Activated CD8-positive, alpha-beta memory T cell treated with anti-CD3 and anti-CD28 coated beads, Interleukin-2, amount 10 ng/mL, durations not matched to agents 7 days and 5 days (primary cell): ENCODE data around the gene LUZP2. TPM values are rescaled to one million over a fixed set of nuclear protein-coding genes. Genes with fewer than 3 reads are reported as not detected.

Experiments used
- ATAC-seq: fragments of 150-1000 bp; cut with Tn5 transposase; one replicate; pipeline ENCODE4 v1.10.0; 2021; ENCODE audit warnings: moderate library complexity
- CTCF ChIA-PET: fragments of 350-600 bp; sonication (Branson Sonifier 250); formaldehyde crosslinking; loops from one replicate; lab custom pipeline; 2021; ENCODE audit warnings: antibody characterized with exemption; lab: Charles Lee
- DNase-seq: peaks from one replicate; pipeline ENCODE4 v3.0.0-alpha.2; 2020
- H3K27ac Mint-ChIP-seq: one replicate; pipeline ENCODE4 v1.8.0; 2021; ENCODE audit warnings: mild to moderate bottlenecking, mixed read lengths
- H3K27me3 Mint-ChIP-seq: one replicate; pipeline ENCODE4 v1.8.0; 2021; ENCODE audit warnings: mixed read lengths
- H3K36me3 Mint-ChIP-seq: one replicate; pipeline ENCODE4 v1.8.0; 2021; ENCODE audit warnings: mild to moderate bottlenecking, mixed read lengths
- H3K4me1 Mint-ChIP-seq: one replicate; pipeline ENCODE4 v1.8.0; 2021; ENCODE audit warnings: mixed read lengths
- H3K4me3 Mint-ChIP-seq: one replicate; pipeline ENCODE4 v1.8.0; 2021; ENCODE audit warnings: mild to moderate bottlenecking, moderate library complexity, mixed read lengths
- H3K9me3 Mint-ChIP-seq: one replicate; pipeline ENCODE4 v1.8.0; 2022; ENCODE audit warnings: low read depth, mixed read lengths
- total RNA-seq, 2 experiments: library from RNA; stranded (reverse); gene quantifications; one replicate each; pipeline ENCODE4 v1.2.3, GENCODE V29; 2021

LUZP2 gene
- total RNA-seq, 2 experiments from 2014 or later, result not detected

DNA sequence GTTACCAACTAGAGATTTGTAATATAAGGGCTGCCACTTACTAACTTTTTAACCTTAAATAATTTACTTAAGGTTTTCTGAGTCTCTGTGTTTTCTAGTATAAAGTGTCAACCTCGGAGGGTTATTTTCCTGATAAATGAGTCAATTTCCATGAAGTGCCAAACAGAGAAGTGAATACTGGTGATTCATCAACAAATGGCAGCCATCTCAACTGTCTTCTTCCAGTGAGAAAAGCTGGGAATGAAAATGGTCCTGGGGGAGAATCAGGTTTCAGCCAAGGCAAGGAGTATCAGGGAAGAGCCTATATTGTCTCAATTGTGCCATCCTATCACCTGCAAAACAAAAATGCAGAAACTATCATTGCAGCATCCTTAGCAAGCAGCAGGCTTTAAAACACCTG is 129.1 kb downstream of the LUZP2 start:
- CTCF ChIA-PET, result no interaction called here
- Mint-ChIP-seq H3K27me3 (no peaks in the 10 kb centered on the region), H3K4me1 (no peaks in the 10 kb centered on the region), H3K27ac (no peak overlapping the region), H3K9me3 (peaks cover 5% of the 10 kb centered on the region), H3K4me3 (no peak overlapping the region), H3K36me3 (peaks cover 2% of the 10 kb centered on the region)
- ATAC-seq, result no peak
- DNase-seq, result no peak

DNA sequence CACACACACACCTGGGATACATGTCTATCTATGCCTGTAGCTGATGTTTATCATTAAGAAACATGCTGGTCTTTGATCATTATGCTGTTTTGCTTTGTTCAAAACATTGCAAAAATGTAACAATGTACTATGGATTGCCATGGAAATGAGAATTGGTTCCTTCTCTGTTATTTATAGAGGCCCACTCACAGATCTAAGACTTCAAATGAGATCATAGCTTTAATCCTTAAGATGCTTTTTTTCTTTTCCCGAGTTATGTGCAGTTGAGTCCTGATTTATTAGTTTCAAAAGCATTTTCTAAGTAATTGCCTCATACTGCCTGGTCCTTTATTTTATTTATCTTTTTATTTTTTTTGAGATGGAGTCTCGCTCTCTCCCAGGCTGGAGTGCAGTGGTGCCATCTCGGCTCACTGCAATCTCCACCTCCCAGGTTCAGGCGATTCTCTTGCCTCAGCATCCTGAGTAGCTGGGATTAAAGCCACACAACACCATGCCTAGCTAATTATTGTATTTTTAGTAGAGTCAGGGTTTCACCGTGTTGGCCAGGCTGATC is 131.4 kb downstream of the LUZP2 start:
- Mint-ChIP-seq H3K4me1 (no peaks in the 10 kb centered on the region), H3K27ac (no peak overlapping the region), H3K27me3 (no peaks in the 10 kb centered on the region), H3K4me3 (no peak overlapping the region), H3K36me3 (peaks cover 2% of the 10 kb centered on the region), H3K9me3 (peaks cover 3% of the 10 kb centered on the region)
- DNase-seq (no peak), ATAC-seq (no peak)
- CTCF ChIA-PET, result no interaction called here

DNA sequence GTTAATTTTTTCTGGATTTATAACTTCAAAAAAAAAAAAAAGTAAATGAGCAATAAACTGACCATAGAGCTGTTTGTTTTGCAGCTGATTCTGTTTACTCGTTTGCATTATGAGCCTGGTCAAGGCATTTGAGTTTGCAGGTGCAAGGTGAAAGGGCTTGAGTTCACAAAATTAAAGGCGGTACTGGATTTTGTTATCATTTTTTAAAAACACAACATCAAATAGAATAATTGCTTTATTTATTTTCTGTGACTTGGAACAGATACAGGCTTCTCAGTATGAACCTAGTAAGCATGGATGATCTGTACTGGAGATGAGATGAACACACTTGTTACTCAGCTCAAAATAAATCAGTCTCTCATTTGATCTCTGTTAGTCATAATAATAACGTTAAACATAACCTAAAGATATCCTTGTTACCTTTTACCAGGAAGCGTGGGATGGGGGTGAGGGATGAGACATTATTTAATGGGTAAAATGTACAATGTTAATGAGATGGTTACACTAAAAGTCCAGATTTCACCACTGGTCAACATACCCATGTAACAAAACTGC is 137.8 kb downstream of the LUZP2 start:
- H3K27ac Mint-ChIP-seq, result no peak overlapping the region
- H3K4me3 Mint-ChIP-seq, result no peak overlapping the region
- ATAC-seq (no peak), DNase-seq (no peak)
- H3K9me3 Mint-ChIP-seq, result peaks cover 6% of the 10 kb centered on the region
- H3K27me3 Mint-ChIP-seq, result no peaks in the 10 kb centered on the region
- no peaks in the 10 kb centered on the region for H3K4me1 Mint-ChIP-seq
- H3K36me3 Mint-ChIP-seq, result no peaks in the 10 kb centered on the region
- CTCF ChIA-PET, result no interaction called here

DNA sequence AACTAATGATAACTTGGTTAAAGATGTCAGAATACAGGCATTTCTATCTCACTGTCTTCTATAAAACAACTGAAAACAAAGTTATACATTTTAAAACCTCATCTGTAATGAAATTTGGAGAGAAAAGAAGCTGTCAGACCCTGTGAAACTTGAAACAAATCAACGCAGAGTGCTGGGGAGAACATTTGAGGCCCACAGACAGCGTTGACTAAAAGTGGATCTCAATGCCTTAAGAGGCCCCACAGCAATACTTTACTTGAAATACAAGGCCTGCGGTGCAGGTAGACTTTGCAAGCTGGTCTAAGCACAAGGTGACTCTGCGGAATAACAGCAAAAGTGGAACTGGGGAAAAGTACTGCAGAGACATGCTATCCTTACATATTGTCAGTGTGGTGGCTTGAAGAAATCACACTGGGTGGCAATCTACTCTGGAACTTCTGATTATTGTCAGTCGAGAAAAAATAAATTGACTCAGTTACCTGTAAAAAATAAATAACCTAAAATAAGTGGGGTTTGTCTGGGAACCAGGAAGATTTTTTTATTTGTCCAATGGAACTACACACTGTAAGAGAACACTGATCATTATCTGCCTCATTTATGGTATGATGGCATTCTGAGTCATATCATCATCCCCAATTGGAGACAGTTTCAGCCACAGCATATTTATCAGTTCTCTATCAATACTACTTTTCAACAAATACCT is 138.9 kb downstream of the LUZP2 start:
- DNase-seq (no peak), ATAC-seq (no peak)
- CTCF ChIA-PET, result no interaction called here
- Mint-ChIP-seq H3K27me3 (no peaks in the 10 kb centered on the region), H3K9me3 (peaks cover 7% of the 10 kb centered on the region), H3K4me1 (no peaks in the 10 kb centered on the region), H3K36me3 (no peaks in the 10 kb centered on the region), H3K4me3 (no peak overlapping the region), H3K27ac (no peak overlapping the region)

DNA sequence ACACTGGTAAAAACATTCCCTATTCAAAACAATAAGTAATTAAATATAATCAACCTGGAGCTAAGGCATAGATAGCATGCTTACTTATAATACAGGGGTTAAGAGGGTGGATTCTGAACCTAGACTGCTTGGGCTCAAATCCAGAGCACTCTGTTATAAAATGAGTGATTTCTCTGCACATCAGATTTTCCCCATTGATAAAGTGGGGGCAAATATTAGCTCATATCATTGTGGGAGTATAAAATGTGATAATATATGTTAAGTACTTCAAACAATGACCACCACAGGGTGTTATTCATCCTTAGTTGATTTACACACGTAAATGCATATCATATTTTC is 139.4 kb downstream of the LUZP2 start:
- H3K4me3 Mint-ChIP-seq, result no peak overlapping the region
- CTCF ChIA-PET, result no interaction called here
- H3K4me1 Mint-ChIP-seq, result no peaks in the 10 kb centered on the region
- no peaks in the 10 kb centered on the region for H3K27me3 Mint-ChIP-seq
- no peak for DNase-seq
- peaks cover 7% of the 10 kb centered on the region for H3K9me3 Mint-ChIP-seq
- H3K36me3 Mint-ChIP-seq, result no peaks in the 10 kb centered on the region
- no peak for ATAC-seq
- H3K27ac Mint-ChIP-seq, result no peak overlapping the region

DNA sequence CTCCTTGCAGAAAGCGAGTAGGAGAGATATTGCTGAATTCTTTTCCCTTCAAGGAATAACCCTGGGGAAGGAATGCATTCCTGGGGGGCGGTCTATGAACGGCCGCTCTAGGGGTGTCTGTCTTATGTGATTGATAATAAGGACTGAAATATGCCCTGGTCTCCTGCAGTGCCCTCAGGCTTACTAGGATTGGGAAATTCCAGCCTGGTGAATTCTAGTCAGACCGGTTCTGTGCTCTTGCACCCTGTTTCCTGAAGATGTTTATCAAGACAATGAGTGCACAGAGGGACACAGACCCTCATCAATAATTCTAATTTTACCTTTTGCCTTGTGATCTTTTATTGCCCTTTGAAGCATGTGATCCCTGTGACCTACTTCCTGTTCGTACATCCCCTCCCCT is 140.7 kb downstream of the LUZP2 start:
- Mint-ChIP-seq H3K27me3 (no peaks in the 10 kb centered on the region), H3K36me3 (no peaks in the 10 kb centered on the region), H3K4me3 (no peak overlapping the region), H3K27ac (no peak overlapping the region), H3K9me3 (peaks cover 7% of the 10 kb centered on the region), H3K4me1 (no peaks in the 10 kb centered on the region)
- CTCF ChIA-PET, result no interaction called here
- ATAC-seq (no peak), DNase-seq (no peak)

DNA sequence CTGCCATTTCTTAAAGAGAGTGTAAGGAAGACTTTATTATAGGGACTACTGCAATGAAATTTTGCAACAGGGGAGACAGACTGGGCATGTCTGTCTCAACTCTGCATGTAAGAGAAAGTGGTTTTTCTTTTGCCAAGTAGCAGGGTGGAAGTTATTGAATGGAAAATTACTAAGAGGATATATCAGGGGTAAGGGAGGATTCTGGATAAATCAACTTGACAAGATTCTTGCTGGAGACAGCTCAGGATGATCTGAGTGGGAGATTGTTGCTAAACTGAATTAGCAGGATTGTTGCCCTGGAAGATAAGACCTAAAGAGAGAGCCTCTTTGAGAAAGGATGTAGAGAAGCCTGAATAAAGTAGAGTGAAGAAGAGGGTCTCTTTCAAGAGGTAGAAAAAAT is 145.8 kb downstream of the LUZP2 start:
- ATAC-seq, result no peak
- Mint-ChIP-seq H3K9me3 (peaks cover 2% of the 10 kb centered on the region), H3K4me1 (no peaks in the 10 kb centered on the region), H3K4me3 (no peak overlapping the region), H3K27ac (no peak overlapping the region), H3K27me3 (no peaks in the 10 kb centered on the region), H3K36me3 (no peaks in the 10 kb centered on the region)
- DNase-seq, result no peak
- CTCF ChIA-PET, result no interaction called here

DNA sequence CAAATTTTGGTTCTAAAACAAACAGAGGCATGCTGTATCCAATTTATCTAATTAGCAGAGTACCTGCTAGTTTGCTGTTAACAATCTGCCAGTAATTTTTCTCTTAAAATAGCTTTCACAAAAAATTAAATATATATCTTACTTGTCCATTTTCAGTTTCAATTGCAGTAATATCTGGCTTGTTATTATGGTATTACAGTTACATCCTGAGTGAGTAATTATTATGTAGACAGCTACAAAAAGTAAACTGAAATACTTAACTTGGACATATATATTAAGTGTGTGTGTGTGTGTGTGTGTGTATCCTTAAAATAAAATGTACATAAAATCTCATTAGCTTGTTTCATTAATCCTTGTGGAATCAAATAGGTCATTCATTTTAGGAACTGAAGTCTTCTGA is 148.7 kb downstream of the LUZP2 start:
- DNase-seq (no peak), ATAC-seq (no peak)
- H3K36me3 Mint-ChIP-seq, result no peaks in the 10 kb centered on the region
- no peak overlapping the region for H3K27ac Mint-ChIP-seq
- H3K9me3 Mint-ChIP-seq, result no peaks in the 10 kb centered on the region
- CTCF ChIA-PET, result no interaction called here
- no peaks in the 10 kb centered on the region for H3K4me1 Mint-ChIP-seq
- H3K4me3 Mint-ChIP-seq, result no peak overlapping the region
- no peaks in the 10 kb centered on the region for H3K27me3 Mint-ChIP-seq

DNA sequence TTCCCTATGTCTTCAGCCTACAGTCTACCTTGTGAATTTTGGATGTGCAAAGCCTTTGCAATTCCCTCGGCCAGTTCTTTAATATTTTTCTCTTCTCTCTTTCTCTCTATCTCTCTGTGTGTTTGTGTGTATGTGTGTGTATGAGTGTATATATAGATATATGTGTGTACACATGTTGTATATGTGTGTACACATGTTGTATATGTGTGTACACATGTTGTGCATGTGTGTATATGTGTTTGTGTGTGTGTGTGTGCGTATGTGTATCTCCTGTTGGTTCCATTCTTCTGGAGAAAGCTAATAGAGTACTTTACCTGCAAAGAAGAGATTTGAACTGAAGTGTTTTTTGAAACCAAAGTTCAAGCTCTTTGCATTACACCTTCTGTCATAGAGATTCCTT is 155.0 kb downstream of the LUZP2 start:
- DNase-seq, result no peak
- Mint-ChIP-seq H3K27ac (no peak overlapping the region), H3K4me1 (no peaks in the 10 kb centered on the region), H3K4me3 (no peak overlapping the region), H3K36me3 (no peaks in the 10 kb centered on the region), H3K27me3 (no peaks in the 10 kb centered on the region), H3K9me3 (peaks cover 8% of the 10 kb centered on the region)
- CTCF ChIA-PET, result no interaction called here
- no peak for ATAC-seq

DNA sequence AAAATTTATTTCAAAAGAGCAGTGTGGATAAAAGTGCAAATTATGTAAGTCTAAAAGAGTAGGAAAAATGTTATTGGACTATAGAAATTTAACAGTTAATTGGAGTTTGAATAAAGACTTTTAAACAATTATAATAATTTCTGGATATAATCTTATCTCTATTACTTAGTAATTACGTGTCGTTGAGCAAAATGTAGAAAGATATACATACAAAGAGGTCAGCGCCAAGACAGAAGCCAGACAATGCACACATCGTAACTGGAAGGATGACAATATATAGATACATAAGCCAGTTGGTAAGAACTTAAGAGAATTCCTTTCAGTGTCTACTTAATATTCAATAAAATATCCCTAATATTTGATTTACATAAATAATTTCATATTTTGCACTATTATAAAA is 157.0 kb downstream of the LUZP2 start:
- Mint-ChIP-seq H3K27ac (no peak overlapping the region), H3K27me3 (no peaks in the 10 kb centered on the region), H3K4me1 (no peaks in the 10 kb centered on the region), H3K36me3 (no peaks in the 10 kb centered on the region), H3K4me3 (no peak overlapping the region), H3K9me3 (peaks cover 8% of the 10 kb centered on the region)
- DNase-seq, result no peak
- CTCF ChIA-PET, result no interaction called here
- ATAC-seq, result no peak

DNA sequence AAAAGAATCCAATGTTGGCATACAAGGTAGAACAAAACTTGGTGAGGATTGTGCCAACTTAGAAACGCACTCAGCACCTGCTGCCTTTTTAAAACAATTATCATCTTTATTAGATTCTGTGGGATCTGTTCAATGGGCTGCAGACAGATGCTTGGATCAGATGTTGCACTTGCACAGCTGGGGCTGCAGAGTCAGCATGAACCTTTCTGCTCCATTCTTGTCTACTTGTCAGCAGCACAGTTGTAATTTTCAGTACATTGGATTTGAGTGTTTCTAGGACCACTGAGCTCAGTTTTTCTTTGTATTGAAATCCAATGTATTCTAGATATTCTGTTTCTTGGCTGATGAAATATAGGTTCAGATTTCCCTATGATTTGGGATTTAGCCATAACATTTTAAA is 164.5 kb downstream of the LUZP2 start:
- ATAC-seq (no peak), DNase-seq (no peak)
- Mint-ChIP-seq H3K4me1 (no peaks in the 10 kb centered on the region), H3K4me3 (no peak overlapping the region), H3K36me3 (no peaks in the 10 kb centered on the region), H3K9me3 (peaks cover 12% of the 10 kb centered on the region), H3K27ac (no peak overlapping the region), H3K27me3 (no peaks in the 10 kb centered on the region)
- CTCF ChIA-PET, result no interaction called here

DNA sequence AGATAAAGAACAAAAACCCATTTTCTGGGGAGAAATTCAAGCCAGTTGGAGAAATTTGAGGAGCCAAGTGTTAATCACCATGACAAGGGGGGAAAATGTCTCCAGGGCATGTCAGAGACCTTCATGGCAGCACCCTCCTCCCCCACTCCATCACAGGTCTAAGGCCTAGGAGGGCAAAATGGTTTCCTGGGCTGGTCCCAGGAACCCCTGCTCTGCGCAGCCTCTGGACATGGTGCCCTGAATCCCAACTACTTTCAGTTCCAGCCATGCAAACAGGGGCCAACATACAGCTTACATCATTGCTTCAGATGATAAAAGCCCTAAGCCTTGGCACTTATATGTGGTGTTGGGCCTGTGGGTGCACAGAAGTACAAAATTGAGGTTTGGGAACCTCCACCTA is 167.5 kb downstream of the LUZP2 start:
- Mint-ChIP-seq H3K27ac (no peak overlapping the region), H3K4me3 (no peak overlapping the region), H3K9me3 (peaks cover 12% of the 10 kb centered on the region), H3K36me3 (no peaks in the 10 kb centered on the region), H3K27me3 (no peaks in the 10 kb centered on the region), H3K4me1 (no peaks in the 10 kb centered on the region)
- DNase-seq (no peak), ATAC-seq (no peak)
- CTCF ChIA-PET, result no interaction called here

DNA sequence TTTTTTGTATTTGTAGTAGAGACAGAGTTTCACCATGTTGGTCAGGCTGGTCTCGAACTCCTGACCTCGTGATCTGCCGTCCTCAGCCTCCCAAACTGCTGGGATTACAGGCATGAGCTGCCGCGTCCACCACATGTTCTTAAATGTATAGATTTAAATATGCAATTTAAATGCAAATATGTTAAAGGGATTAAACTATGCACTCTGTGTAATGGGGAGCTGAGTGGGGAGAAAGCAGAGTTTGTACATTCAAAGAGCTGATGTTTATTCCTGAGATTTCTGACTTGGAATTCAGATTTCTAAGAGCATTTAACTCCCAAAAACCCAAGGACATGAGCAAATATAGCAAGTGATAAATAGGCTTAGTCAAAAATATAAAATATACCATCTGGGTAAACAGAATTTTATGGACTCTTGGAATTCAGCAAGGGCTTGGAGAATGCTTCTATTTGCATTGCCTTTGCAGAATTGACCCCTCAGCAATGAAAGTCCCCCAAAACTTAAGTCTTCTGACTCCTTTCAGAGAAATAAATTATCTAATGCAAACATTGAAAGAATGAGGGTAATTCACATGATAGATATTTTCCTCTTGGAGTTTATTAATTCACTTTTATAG is 170.6 kb downstream of the LUZP2 start:
- CTCF ChIA-PET, result no interaction called here
- no peaks in the 10 kb centered on the region for H3K36me3 Mint-ChIP-seq
- ATAC-seq, result no peak
- no peak overlapping the region for H3K4me3 Mint-ChIP-seq
- H3K27ac Mint-ChIP-seq, result no peak overlapping the region
- H3K4me1 Mint-ChIP-seq, result no peaks in the 10 kb centered on the region
- DNase-seq, result no peak
- H3K27me3 Mint-ChIP-seq, result no peaks in the 10 kb centered on the region
- H3K9me3 Mint-ChIP-seq, result peaks cover 12% of the 10 kb centered on the region

DNA sequence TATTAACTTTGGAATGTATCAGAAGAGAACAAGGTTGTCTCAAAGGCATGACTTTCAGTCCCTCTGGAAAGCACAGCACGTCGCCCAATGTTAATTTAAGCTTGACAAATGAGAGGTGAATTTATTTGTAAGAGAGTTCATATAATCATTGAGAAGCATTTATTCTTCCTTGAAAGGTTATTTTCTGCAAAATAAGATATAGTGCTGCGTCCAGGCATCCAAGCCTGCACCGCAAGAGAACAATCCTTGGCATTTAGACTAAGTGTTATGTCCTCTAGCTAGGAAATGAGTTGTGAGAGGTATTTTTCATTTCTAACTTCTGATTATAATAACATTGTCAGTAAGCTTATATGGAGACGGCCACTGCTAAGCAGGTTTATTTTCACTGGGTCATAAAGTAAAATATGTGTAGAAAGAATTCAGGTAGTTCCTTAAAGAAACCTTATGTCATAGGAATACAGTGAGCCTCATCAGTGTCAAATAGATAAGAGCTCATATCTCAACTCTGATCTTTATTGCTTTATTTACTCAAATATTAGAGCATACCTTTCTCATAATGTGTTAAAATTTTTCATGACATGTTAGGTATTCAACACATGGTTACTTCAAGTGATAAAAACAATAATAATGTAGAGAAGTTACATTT is 182.0 kb downstream of the LUZP2 start:
- Mint-ChIP-seq H3K9me3 (peaks cover 10% of the 10 kb centered on the region), H3K27ac (no peak overlapping the region), H3K36me3 (no peaks in the 10 kb centered on the region), H3K27me3 (no peaks in the 10 kb centered on the region), H3K4me1 (no peaks in the 10 kb centered on the region), H3K4me3 (no peak overlapping the region)
- CTCF ChIA-PET, result no interaction called here
- ATAC-seq (no peak), DNase-seq (no peak)
